Measurements from ENCODE around the gene ATP5PO.

- TF ChIP-seq CTCF (conservative IDR thresholded peaks at IDR 0.05; ENCODE audit: low read length): no peak
- no peak for TF ChIP-seq EZH2phosphoT487 (IDR thresholded peaks at IDR 0.05; ENCODE audit: borderline replicate concordance, low read depth, low read length)
These were observed 9.1 kb upstream of the ATP5PO start for GRCh38 chr21:33924766-33925100.

Measured in OCI-LY7 (cell line).